Skeletal muscle satellite cell (primary cell): ENCODE measurements around the gene VHLL. TPM values are rescaled to one million over a fixed set of nuclear protein-coding genes. Genes with fewer than 3 reads are reported as not detected.
A peak's percentile ranks its signal among the peaks of the same experiment; 100 is the strongest.
"Not testable (repeated sequence)": the region's sequence is repeated elsewhere in the genome, so short reads cannot be mapped to it uniquely, and the experiment has no call there.

Experiments
- H3K27me3 ChIP-seq: 2 replicates; pipeline ENCODE4 v1.7.0; 2013; ENCODE audit warnings: low read length; ENCODE audit not compliant: control insufficient read depth, insufficient read depth
- H3K36me3 ChIP-seq: 2 replicates; pipeline ENCODE4 v1.7.0; 2013; ENCODE audit warnings: mild to moderate bottlenecking, control low read depth, low read length; ENCODE audit not compliant: insufficient read depth
- H3K4me1 ChIP-seq: 2 replicates; pipeline ENCODE4 v1.7.0; 2013; ENCODE audit warnings: low read length; ENCODE audit not compliant: control insufficient read depth, insufficient read depth
- H3K4me2 ChIP-seq: 2 replicates; pipeline ENCODE4 v1.7.0; 2013; ENCODE audit warnings: mild to moderate bottlenecking, low read length
- H3K4me3 ChIP-seq: 2 replicates; pipeline ENCODE4 v1.7.0; 2013; ENCODE audit warnings: low read length
- H3K9ac ChIP-seq: 2 replicates; pipeline ENCODE4 v1.7.0; 2013; ENCODE audit warnings: mild to moderate bottlenecking, low read depth, low read length, moderate library complexity
- H3K9me3 ChIP-seq: replicated peaks from 2 replicates; pipeline ENCODE4 v1.7.0; 2013; ENCODE audit warnings: mild to moderate bottlenecking, control low read depth, low read length
- total RNA-seq: library from RNA; depleted of rRNA; stranded (reverse); fragments of >200 nt; gene quantifications from 2 replicates; pipeline ENCODE4 v1.2.3, GENCODE V29; 2012; rRNA removed

The VHLL gene
- 0.51 TPM in 1 of 2 replicates, not detected in the other for total RNA-seq

DNA sequence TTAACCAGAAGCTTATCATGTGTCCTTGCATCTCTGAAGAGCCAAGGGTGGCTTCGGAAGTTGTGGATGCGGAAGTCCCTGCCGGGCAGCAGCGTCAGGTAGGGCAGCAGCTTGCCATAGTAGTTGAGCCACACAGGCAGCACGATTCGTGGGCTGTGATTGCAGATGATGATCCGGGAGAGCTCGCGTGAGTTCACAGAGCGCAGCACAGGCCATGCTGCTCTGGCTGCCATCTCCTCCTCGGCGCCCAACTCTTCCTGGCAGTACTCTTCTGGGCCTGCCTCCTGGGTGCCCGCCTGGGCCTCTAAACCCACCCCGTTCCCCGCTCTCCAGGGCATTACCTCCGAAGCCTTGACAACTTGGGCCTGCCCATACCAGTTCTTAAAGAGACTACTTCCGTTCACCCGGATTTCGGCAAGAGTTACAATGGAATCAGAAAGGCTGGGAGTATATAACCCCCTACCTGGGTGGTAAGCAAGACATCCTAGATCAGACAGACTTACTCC lies at the start of gene VHLL:
Gene VHLL (minus strand): TSS at position 456 of the 506 bp plus-strand sequence. CDS start 118 bp downstream, at position 338.
- Histone ChIP-seq H3K27me3 (no peaks in the 10 kb centered on the region), H3K9ac (no peak within 1 kb of the TSS), H3K4me2 (no peak within 1 kb of the TSS), H3K4me3 (no peak within 1 kb of the TSS), H3K9me3 (no peaks in the 10 kb centered on the region), H3K4me1 (peaks cover 10% of the 10 kb centered on the region), H3K36me3 (peaks cover 8% of the 10 kb centered on the region)

DNA sequence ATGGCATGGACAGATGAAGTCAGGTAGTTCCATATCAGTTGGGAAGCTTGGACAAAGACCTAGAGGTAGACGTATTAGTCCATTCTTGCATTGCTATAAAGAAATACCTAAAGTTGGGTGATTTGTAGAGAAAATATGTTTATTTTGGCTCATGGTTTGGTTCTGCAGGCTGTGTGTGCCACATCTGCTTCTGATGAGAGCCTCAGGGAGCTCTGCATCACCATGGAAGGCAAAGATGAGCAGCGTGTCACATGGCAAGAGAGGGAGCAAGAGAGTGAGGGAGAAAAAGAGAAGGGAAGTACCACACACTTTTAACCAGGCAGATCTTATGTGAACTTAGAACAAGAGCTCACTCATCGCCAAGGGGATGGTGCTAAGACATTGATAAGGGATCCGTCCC lies 48.2 kb upstream of the VHLL start:
- H3K9me3 ChIP-seq: no peaks in the 10 kb centered on the region
- no peak overlapping the region for H3K9ac ChIP-seq
- peaks cover 2% of the 10 kb centered on the region for H3K4me1 ChIP-seq
- H3K27me3 ChIP-seq: peaks cover 59% of the 10 kb centered on the region
- H3K4me2 ChIP-seq: no peak overlapping the region
- H3K4me3 ChIP-seq: no peak overlapping the region
- no peaks in the 10 kb centered on the region for H3K36me3 ChIP-seq

GRCh38 chr1:156346636-156347035 lies 47.5 kb upstream of the VHLL start:
- Histone ChIP-seq H3K4me1 (peaks cover 2% of the 10 kb centered on the region), H3K9me3 (no peaks in the 10 kb centered on the region), H3K4me2 (no peak overlapping the region), H3K27me3 (peaks cover 55% of the 10 kb centered on the region), H3K4me3 (no peak overlapping the region), H3K36me3 (no peaks in the 10 kb centered on the region), H3K9ac (no peak overlapping the region)

DNA sequence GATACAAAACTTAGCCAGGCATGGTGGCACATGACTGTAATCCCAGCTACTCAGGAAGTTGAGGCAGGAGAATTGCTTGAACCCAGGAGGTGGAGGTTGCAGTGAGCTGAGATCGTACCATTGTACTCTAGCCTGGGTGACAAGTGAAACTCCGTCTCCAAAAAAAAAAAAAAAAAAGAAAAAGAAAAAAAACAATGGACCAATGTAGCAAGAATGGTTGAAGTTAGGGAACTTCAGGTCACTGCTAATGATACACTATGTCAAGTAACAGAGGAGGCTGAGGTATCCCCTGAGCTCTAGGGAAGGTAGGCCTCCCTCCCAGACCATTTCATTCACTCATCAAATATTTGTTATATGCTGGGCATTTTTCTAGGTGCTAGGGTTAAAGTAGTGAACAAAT lies 46.9 kb upstream of the VHLL start:
- not testable (repeated sequence) for H3K4me1 ChIP-seq, H3K9ac ChIP-seq, H3K9me3 ChIP-seq, H3K4me2 ChIP-seq, H3K4me3 ChIP-seq, H3K36me3 ChIP-seq
- H3K27me3 ChIP-seq: peaks cover 49% of the 10 kb centered on the region

DNA sequence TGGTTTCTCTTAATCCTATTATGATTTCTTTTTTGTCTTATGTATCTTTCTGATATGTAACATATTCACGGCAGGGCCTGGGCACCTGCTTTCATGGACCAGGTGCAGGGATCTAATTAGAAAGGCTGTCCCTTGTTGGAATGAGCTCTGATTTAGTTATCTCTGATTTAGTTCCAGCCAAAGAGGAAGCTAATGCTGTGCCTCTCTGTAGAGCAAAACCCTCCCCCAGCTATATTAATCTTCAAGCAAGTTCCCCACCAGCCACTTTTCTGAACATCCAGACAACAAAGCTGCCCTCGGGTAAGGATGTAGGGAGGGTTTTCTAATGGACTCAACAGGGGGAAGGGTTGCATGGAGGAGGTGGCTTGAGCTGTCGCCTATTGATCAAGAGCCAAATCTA lies 45.3 kb upstream of the VHLL start:
- Histone ChIP-seq H3K4me2 (no peak overlapping the region), H3K36me3 (no peaks in the 10 kb centered on the region), H3K9me3 (no peaks in the 10 kb centered on the region), H3K27me3 (peaks cover 48% of the 10 kb centered on the region), H3K4me1 (peaks cover 2% of the 10 kb centered on the region), H3K9ac (no peak overlapping the region), H3K4me3 (no peak overlapping the region)

- Histone ChIP-seq H3K36me3 (no peaks in the 10 kb centered on the region), H3K4me2 (no peak overlapping the region), H3K9ac (no peak overlapping the region), H3K27me3 (peaks cover 38% of the 10 kb centered on the region), H3K4me3 (no peak overlapping the region), H3K9me3 (no peaks in the 10 kb centered on the region), H3K4me1 (peaks cover 2% of the 10 kb centered on the region)
These were observed 43.3 kb upstream of the VHLL start for GRCh38 chr1:156342166-156342955.

GRCh38 chr1:156338180-156338976 lies 39.3 kb upstream of the VHLL start, which contains the start of the genes CCT3 and TSACC:
Gene CCT3, minus strand, starts transcription at chr1:156338292. Its CDS starts 108 bp downstream, at chr1:156338184.
Gene TSACC, plus strand, starts transcription at chr1:156338526. Its CDS starts 1,232 bp downstream, at chr1:156339758.
- peak within 1 kb of the TSS; percentile 86 for H3K4me3 ChIP-seq
- H3K9ac ChIP-seq: peak within 1 kb of the TSS; percentile 89
- H3K36me3 ChIP-seq: peaks cover 19% of the 10 kb centered on the region
- H3K27me3 ChIP-seq: peaks cover 11% of the 10 kb centered on the region
- no peaks in the 10 kb centered on the region for H3K9me3 ChIP-seq
- peaks cover 15% of the 10 kb centered on the region for H3K4me1 ChIP-seq
- peak within 1 kb of the TSS; percentile 92 for H3K4me2 ChIP-seq

DNA sequence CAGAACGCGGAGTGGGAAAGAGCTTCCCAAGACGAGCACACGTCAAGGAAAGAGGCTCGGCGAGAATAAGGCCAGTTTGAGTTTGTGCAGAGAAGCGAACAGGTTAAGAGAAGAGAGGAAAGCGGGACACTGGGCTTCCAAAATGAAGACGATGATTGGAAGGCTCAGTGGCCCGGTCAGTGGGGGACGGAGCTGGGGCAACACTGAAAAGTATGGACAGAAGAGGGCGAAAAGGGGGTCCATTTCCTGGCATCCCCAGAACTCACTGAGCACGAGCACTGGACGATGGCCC lies 38.7 kb upstream of the VHLL start:
- Histone ChIP-seq H3K4me2 (peak overlapping the region; percentile 74), H3K27me3 (peaks cover 6% of the 10 kb centered on the region), H3K9me3 (no peaks in the 10 kb centered on the region), H3K4me3 (peak overlapping the region; percentile 86), H3K4me1 (peaks cover 15% of the 10 kb centered on the region), H3K36me3 (peaks cover 22% of the 10 kb centered on the region), H3K9ac (peak overlapping the region; percentile 89)

DNA sequence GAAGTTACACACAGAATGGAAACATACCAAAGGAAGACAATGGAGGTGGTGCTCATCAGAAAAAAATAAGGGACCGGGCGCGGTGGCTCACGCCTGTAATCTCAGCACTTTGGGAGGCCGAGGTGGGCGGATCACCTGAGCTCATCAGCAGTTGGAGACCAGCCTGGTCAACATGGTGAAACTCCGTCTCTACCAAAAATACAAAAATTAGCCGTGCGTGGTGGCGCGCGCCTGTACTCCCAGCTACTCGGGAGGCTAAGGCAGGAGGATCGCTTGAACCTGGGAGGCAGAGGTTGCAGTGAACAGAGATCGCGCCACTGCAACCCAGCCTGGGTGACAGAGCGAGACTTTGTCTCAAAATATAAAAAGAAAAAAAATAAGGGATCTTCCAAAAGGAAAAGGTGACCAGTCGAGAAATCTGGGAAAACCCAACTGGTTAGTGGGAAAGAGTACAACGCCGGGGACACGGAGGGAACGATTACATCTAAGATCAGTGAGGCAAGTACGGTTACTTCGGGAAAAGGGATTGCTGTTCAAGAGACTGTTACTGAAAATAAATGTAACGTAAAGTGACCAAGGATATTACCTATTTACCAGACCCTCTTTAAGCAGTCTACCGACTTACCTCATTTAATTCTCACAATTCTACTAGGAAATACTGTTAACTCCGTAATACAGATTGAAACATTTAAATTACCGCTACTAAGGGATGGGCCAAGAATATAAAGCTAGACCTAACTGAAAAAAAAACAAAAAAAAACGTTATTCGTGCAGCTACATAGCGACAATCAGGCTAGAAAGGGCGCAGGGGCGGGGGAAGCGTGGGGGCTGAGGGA lies 38.2 kb upstream of the VHLL start:
- Histone ChIP-seq H3K36me3 (peaks cover 28% of the 10 kb centered on the region), H3K4me1 (peaks cover 15% of the 10 kb centered on the region), H3K9me3 (no peaks in the 10 kb centered on the region), H3K4me3 (peak overlapping the region; percentile 86), H3K9ac (peak overlapping the region; percentile 89), H3K4me2 (peak overlapping the region; percentile 74), H3K27me3 (no peaks in the 10 kb centered on the region)

DNA sequence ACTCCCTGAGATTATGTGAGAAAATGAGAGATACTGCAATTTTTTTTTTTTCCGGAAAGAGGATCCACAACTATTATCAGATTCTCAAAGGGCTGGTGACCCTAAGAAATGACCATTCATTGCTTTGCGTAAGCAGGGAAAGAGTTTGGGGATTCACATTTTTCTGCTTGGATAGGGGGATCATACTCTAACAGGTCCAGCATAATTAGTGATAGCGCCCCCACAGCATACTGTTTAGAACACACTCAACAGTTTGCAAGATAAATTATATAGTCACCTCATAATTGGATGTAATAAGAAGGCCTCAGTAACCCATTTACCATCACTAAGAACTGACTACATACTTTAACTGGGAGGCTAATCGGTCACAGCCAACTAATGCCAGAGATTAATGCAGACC lies 37.1 kb upstream of the VHLL start:
- peaks cover 35% of the 10 kb centered on the region for H3K36me3 ChIP-seq
- peak overlapping the region; percentile 74 for H3K4me2 ChIP-seq
- H3K9me3 ChIP-seq: no peaks in the 10 kb centered on the region
- H3K4me1 ChIP-seq: peaks cover 15% of the 10 kb centered on the region
- H3K27me3 ChIP-seq: no peaks in the 10 kb centered on the region
- H3K4me3 ChIP-seq: peak overlapping the region; percentile 86
- peak overlapping the region; percentile 89 for H3K9ac ChIP-seq

DNA sequence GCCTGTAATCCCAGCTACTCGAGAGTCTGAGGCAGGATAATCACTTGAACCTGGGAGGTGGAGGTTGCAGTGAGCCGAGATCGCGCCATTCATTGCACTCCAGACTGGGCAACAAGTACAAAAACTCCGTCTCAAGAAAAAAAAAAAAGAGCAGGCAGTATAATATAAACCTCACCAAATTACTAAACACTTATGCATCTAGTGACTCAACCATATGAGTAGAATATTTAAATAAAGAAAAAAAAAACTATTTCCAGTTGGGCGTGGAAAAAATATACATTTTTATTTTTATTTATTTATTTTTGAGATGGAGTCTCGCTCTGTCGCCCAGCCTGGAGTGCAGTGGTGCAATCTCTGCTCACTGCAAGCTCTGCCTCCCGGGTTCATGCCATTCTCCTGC lies 24.1 kb upstream of the VHLL start:
- H3K4me1 ChIP-seq, H3K4me3 ChIP-seq, H3K9ac ChIP-seq, H3K9me3 ChIP-seq, H3K27me3 ChIP-seq, H3K4me2 ChIP-seq: not testable (repeated sequence)
- peaks cover 58% of the 10 kb centered on the region for H3K36me3 ChIP-seq
